Thyroid gland (tissue), 4 donors: ENCODE results near the gene IFNGR1.

Experiments
- POLR2A ChIP-seq, 2 donors: fragments of 450-650 bp; IDR thresholded peaks; one replicate each; pipeline ENCODE4 v1.6.1; 2017; ENCODE audit warnings: antibody characterized with exemption in 2 of 2, mild to moderate bottlenecking in 2 of 2, moderate library complexity in 1 of 2
- TF ChIP-seq, protein P1 (sequence below), 6 experiments: fragments of 200-600 bp in 3 of 6; fragments of 450-650 bp in 3 of 6; sonication (generic) in 3 of 6; IDR thresholded peaks; one replicate each; pipeline ENCODE4 v1.5.1; 2016 to 2019; ENCODE audit warnings: antibody characterized with exemption in 6 of 6, mild to moderate bottlenecking in 2 of 6, inconsistent platforms in 1 of 6, moderate library complexity in 1 of 6

- TF ChIP-seq, protein P1, sequence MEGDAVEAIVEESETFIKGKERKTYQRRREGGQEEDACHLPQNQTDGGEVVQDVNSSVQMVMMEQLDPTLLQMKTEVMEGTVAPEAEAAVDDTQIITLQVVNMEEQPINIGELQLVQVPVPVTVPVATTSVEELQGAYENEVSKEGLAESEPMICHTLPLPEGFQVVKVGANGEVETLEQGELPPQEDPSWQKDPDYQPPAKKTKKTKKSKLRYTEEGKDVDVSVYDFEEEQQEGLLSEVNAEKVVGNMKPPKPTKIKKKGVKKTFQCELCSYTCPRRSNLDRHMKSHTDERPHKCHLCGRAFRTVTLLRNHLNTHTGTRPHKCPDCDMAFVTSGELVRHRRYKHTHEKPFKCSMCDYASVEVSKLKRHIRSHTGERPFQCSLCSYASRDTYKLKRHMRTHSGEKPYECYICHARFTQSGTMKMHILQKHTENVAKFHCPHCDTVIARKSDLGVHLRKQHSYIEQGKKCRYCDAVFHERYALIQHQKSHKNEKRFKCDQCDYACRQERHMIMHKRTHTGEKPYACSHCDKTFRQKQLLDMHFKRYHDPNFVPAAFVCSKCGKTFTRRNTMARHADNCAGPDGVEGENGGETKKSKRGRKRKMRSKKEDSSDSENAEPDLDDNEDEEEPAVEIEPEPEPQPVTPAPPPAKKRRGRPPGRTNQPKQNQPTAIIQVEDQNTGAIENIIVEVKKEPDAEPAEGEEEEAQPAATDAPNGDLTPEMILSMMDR (IDR thresholded peaks at IDR 0.05) = no peak
- TF ChIP-seq POLR2A (IDR thresholded peaks at IDR 0.05) = no peak
These were observed 46.3 kb downstream of the IFNGR1 start for GRCh38 chr6:137172734-137173431.
